Measurements from ENCODE around the gene C1orf141.
"Not testable (repeated sequence)": the region's sequence is repeated elsewhere in the genome, so short reads cannot be mapped to it uniquely, and the experiment has no call there.

The C1orf141 gene

DNA sequence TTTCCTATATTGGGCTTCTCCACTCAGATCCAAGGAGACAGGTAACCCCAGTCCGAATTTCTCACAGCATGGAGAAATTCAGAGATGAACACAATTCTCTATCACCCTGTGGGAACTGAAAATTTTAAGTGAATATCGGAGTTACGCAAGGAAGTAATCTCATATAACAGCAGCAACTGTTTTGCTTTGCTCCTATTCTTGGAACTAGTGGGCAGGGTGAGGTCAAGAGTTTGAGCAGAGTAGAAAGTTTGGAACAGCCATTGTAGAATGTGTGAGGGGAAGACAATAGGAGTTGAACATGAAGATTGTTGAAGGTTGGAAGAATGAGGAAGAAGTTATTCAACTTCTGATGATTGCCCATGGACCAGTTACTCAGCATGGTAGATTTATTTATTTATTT is 56.5 kb downstream of the C1orf141 start:
- DNase-seq = no peak

- DNase-seq = no peak
Observed at GRCh38 chr1:67077593-67077992, 57.2 kb downstream of the C1orf141 start.

DNA sequence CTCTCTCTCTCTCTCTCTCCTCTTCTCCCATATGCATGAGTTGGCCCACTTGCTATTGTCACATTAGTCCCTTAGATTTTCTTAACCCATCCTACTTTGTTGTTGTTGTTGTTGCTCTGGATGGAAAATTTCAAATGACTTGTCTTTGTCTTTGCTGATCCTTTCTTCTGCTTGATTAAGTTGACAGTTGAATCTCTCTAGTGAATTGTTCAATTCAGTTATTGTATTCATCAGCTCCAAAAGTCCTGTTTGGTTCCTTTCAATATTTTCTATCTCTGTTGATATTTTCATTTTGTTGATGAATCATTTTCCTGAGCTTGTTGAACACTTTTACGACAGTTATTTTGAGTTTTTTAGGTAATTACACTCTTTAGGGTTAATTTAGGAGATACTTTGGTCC is 62.0 kb downstream of the C1orf141 start:
- DNase-seq = no peak

DNA sequence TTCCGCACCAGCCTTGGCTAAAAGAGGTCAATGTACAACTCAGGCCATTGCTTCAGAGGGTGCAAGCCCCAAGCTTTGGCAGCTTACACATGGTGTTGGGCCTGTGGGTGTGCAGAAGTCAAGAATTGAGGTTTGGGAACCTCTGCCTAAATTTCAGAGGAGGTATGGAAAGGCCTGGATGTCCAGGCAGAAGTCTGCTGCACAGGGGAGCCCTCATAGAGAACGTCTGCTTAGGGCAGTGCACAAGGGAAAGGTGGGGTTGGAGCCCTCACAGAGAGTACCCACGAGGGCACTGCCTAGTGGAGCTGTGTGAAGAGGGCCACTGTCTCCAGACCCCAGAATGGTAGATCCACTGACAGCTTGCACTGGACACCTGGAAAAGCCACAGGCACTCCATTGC is 67.1 kb downstream of the C1orf141 start:
- DNase-seq = not testable (repeated sequence)

DNA sequence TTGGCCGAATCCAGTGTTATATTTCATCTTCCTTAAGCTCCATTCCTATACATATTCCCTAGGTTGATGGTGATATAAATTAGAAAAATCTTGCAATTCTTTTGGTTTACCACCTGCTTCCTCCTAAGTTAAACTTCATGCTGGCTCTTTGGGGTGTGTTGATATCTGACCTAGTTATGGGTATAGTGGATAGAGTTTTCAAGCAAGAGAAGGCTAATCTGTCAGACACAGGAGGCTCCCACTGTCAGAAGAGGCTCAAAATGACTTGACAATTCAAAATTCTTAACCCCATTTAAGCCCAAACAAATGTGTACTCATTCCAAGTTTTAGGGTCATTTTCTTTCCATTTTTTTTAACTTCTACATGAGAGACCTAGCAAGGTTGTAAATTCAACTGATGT is 72.4 kb downstream of the C1orf141 start:
- no peak for DNase-seq

DNA sequence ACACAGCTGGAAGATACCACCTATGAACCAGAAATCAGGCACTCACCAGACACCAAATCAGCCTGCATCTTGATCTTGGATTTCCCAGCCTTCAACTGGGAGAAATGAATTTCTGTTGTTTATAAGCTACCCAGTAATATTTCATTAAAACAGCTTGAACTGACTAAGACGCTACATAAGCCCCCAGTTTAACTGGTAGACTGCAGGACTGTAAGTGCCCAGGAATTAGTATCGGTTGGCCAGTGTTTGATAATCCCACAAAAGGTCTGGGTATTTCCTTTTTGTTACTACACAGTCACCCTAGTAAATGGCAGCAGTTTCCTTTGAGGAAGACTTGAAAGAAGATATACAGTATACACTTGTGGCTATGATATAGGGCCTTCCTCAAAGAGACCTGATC is 73.5 kb downstream of the C1orf141 start:
- DNase-seq = no peak

GRCh38 chr1:67060811-67061218 is 74.0 kb downstream of the C1orf141 start:
- peak; percentile 87 for DNase-seq

GRCh38 chr1:67059346-67059745 is 75.4 kb downstream of the C1orf141 start:
- DNase-seq = no peak

DNA sequence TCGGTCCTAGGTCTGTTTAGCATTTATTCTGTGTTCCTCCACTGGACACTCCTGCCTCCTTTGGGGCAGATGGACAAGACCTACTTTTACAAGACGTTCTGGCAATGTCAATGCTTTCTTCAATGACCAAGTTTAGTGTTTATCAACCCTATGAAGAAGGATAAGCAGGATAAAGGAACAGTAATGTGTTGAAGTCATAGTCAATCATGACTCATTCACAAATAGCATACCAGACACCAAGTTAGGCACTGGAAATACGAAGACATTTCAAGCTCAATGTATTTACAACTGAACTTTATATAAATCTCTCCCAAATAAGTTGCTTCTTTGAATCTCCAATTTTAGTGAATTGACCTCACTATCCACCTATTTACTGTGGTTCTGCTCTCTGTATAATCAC is 76.0 kb downstream of the C1orf141 start:
- no peak for DNase-seq

DNA sequence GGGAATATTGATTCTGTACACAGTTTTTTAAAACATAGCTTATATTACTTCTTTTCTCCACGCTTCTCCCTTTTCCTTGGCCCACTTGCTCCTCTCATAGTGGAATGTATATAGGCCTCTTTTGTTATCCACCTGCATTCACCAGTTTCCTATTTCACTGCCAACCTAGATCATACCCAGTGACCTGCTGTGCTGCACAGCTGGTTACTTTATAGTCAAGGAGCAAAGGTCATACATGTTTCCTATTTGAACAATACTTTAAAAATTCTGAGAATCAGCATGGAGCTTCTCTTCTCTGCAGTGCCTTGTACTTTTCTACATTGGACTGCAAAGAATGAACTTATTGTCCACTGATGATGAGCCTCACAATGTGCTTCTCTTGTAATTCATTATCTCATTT is 76.5 kb downstream of the C1orf141 start:
- no peak for DNase-seq

DNA sequence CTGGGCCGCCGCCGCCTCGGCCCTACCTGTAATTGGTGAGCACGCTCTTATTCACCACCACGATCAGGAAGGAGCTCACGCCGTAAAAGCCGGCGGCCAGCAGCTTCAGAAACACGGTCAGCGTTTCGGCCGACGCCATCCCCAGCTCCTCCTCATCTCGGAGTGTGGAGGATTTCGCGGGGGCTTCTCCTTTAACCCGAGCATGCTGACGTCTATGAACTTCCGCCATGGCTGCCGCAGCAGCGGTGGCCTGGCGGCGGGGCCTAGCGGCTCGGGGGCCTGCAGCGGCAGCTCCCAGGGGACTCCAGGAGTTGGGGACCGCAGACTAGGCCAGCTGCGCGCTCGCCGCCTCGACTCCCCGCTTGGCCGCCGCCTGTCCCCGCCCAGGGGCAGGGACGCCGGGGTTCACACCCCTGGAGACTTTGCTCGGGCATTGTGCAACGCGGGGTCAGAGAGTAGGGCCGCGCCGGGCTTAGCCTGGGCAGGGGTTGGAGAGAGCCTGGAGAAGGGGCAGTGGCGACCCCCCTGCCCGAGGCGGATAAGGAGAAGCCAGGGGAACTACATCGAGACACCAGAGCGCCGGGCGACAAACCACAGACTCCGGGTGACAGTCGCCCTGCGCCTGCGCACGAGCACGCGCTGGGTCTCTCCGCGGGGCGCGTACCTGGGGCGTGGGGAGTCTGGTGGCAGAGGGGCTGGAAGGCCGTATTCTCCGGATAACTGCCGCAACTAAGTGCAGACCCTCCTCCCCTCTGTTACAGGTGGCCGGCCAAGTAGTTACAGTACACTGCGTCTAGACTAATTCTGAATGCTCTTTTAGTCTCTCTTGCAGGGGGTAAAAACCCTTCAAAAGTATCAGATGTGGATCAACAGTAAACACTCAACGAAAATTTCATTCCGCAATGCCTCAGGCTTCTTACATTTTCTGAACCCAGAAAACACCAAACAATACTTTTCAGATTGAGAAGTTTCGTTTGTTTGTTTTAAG is 80.7 kb downstream of the C1orf141 start, which contains the start of gene SLC35D1:
TSS of gene SLC35D1 (minus strand) at position 364 of the 988 bp plus-strand sequence. CDS start at position 229, 135 bp downstream.
- peak; percentile 57 for DNase-seq

GRCh38 chr1:67053535-67053784 is 81.3 kb downstream of the C1orf141 start:
- DNase-seq = no peak

- DNase-seq = peak; percentile 43
Observed at GRCh38 chr1:67052741-67053534, 81.8 kb downstream of the C1orf141 start.

DNA sequence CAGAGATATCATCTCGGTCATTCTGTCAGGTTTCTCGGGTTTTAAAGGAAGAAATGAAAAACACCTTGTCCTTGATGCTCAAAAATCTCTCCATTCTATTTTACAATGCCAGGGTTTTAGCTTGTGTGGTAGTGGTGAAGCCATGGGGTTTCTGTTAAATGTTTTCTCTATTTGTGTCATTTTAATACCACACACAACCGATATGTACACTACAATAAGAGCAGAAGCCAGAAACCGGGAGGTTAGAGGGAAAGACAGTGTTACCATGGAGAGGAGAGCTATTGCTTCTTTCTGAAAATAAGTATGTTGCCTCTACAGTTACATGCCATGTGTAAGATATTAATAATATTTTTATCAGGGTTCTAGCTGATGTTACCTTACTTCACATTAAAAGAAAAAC is 83.6 kb downstream of the C1orf141 start:
- no peak for DNase-seq

DNA sequence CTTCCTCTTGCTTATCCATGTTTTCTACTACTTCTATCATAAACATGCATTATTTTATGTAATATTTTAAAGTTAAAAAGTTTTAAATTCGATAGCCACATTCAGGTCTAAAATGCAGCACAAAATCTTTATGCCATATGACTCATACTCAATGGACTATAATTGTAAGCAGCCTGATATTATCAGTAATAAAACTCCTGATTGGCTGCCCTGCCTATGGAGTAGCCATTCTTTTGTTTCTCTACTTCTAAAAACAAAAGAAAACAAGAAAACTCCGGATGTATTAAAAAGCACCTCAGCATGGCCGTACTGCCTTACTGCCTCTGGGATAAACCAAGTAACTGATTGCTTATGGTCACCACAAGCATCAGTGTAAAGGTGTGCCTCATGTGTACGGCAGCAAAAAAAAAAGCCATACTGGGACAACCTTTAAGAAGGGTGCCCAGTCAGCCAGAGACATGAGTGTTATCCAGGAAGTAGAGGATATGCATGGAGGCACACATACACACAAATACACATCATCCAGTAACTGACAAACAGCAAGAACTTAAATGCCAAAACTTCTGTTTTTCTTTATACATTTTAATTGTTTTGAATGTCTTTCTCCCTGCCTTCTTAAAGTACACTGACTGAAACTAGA is 90.0 kb downstream of the C1orf141 start:
- no peak for DNase-seq

- no peak for DNase-seq
Observed at GRCh38 chr1:67043366-67043765, 91.4 kb downstream of the C1orf141 start.

All from kidney glomerular epithelial cell (primary cell).